Measurements from ENCODE around the gene C12orf57. TPM values are rescaled to one million over a fixed set of nuclear protein-coding genes. Genes with fewer than 3 reads are reported as not detected.

Gene C12orf57
- total RNA-seq, 4 donors from 2014 or later: 251 to 495 (median 436) TPM

DNA sequence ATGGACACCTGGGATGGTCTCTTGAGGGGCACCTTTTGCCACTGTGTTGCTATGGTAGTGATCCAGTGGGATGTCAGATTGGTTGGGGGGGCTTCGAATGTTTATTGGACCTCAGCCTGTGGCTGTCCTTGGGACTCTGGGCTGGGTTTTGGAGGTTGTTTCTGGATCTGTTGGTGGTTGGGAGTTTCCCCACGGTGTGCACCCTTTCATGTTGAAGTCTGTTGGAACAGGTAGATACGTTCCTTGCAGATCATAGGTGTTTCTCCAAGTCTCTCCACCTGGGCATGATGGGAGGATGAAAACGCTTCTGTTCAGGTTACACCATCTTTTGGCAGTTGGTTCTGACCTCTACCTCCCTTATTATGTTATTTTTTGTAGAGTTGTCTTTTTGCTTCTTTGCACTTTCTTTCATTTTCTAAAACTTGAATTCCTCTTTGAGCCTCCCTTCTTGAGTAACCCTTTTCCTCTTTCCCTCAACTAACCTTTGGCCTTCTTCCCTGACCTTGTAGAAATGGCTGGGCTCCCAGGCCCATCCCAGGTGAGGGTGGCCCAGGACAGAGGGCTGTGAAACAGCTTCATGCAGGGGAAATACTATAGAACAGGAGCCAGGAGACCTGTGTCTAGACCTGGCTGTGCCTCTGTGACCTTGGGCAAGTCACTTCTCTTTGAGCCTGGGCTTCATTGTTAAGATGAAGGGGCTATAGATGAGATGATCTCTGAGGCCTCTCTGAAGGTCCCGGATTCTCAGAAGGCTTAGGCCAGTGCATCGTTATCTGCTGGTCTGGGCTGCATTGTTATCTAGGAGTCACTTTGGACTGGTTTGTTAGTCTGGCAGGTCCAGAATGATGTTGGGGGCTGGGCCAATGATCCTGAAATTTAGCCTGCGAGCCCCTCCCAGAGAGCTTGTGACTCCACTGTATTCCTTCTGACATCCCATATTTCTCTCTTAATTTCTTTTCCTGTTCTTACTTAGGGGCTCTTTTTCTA lies 14.1 kb upstream of the C12orf57 start:
- Histone ChIP-seq H3K9me3 (no peaks in the 10 kb centered on the region), H3K27ac (peak overlapping the region; percentile 99), H3K27me3 (no peaks in the 10 kb centered on the region), H3K36me3 (peaks cover 12% of the 10 kb centered on the region), H3K4me1 (peaks cover 73% of the 10 kb centered on the region), H3K4me3 (peak overlapping the region; percentile 91)
- TF ChIP-seq, protein P1, sequence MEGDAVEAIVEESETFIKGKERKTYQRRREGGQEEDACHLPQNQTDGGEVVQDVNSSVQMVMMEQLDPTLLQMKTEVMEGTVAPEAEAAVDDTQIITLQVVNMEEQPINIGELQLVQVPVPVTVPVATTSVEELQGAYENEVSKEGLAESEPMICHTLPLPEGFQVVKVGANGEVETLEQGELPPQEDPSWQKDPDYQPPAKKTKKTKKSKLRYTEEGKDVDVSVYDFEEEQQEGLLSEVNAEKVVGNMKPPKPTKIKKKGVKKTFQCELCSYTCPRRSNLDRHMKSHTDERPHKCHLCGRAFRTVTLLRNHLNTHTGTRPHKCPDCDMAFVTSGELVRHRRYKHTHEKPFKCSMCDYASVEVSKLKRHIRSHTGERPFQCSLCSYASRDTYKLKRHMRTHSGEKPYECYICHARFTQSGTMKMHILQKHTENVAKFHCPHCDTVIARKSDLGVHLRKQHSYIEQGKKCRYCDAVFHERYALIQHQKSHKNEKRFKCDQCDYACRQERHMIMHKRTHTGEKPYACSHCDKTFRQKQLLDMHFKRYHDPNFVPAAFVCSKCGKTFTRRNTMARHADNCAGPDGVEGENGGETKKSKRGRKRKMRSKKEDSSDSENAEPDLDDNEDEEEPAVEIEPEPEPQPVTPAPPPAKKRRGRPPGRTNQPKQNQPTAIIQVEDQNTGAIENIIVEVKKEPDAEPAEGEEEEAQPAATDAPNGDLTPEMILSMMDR (IDR thresholded peaks at IDR 0.05): no peak
- TF ChIP-seq POLR2AphosphoS5 (IDR thresholded peaks at IDR 0.05) (no peak), POLR2A (IDR thresholded peaks at IDR 0.05) (no peak), EP300 (IDR thresholded peaks at IDR 0.05) (no peak)
- WGBS: 40% methylated on average over 7 of the region's 7 CpGs
- no peak for DNase-seq (ENCODE audit: low spot score in 2 of 2)

DNA sequence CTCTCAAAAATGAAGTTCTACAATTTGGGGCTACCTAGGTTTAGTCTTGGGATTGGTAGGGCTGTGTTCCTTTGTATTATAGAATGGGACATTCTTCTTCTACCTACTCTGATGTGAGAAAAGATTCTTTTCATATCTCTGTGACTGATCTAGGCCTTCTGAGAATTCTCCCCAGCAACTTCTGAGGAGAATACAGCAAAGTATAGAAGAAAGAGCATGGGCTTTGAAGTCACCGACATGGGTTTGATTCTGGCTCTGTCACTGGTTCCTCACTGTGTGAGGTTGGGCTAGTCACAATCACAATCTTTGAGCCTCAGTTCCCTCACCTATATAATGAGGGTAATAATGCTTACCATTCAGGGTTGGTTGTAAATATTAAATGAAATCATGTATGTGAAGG lies 11.1 kb upstream of the C12orf57 start:
- TF ChIP-seq EP300 (IDR thresholded peaks at IDR 0.05) (no peak), POLR2A (IDR thresholded peaks at IDR 0.05) (no peak), POLR2AphosphoS5 (IDR thresholded peaks at IDR 0.05) (no peak)
- TF ChIP-seq, protein P1 (IDR thresholded peaks at IDR 0.05): no peak
- H3K27ac ChIP-seq: no peak overlapping the region
- no peaks in the 10 kb centered on the region for H3K9me3 ChIP-seq
- H3K27me3 ChIP-seq: no peaks in the 10 kb centered on the region
- no peak overlapping the region for H3K4me3 ChIP-seq
- H3K36me3 ChIP-seq: peaks cover 30% of the 10 kb centered on the region
- peaks cover 58% of the 10 kb centered on the region for H3K4me1 ChIP-seq
- WGBS: 57% methylated on average over 1 of the region's 1 CpG
- DNase-seq (ENCODE audit: low spot score in 2 of 2): no peak

DNA sequence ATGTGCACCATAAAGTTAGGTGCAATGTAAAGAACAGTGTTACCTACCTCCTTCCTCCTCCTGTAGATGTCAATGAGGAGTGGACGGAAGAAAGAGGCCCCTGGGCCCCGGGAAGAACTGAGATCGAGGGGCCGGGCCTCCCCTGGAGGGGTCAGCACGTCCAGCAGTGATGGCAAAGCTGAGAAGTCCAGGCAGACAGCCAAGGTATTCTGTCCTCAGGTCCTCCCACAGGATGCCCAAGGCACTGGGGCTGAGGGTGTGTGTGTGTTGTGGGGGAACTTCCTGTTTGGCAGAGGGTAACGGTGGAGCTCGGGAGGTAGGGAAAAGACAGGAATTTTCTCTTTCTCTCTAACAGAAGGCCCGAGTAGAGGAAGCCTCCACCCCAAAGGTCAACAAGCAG lies 9.7 kb upstream of the C12orf57 start:
- H3K27ac ChIP-seq: peak overlapping the region; percentile 50
- H3K4me3 ChIP-seq: no peak overlapping the region
- H3K9me3 ChIP-seq: no peaks in the 10 kb centered on the region
- no peaks in the 10 kb centered on the region for H3K27me3 ChIP-seq
- no peak for TF ChIP-seq EP300 (IDR thresholded peaks at IDR 0.05)
- TF ChIP-seq POLR2A (IDR thresholded peaks at IDR 0.05): no peak
- TF ChIP-seq POLR2AphosphoS5 (IDR thresholded peaks at IDR 0.05): no peak
- TF ChIP-seq, protein P1 (IDR thresholded peaks at IDR 0.05): no peak
- peaks cover 30% of the 10 kb centered on the region for H3K36me3 ChIP-seq
- peaks cover 62% of the 10 kb centered on the region for H3K4me1 ChIP-seq
- peak in 1 of 2 donors; percentile 71 for DNase-seq (ENCODE audit: low spot score in 2 of 2)
- WGBS: 37% methylated on average over 8 of the region's 8 CpGs

DNA sequence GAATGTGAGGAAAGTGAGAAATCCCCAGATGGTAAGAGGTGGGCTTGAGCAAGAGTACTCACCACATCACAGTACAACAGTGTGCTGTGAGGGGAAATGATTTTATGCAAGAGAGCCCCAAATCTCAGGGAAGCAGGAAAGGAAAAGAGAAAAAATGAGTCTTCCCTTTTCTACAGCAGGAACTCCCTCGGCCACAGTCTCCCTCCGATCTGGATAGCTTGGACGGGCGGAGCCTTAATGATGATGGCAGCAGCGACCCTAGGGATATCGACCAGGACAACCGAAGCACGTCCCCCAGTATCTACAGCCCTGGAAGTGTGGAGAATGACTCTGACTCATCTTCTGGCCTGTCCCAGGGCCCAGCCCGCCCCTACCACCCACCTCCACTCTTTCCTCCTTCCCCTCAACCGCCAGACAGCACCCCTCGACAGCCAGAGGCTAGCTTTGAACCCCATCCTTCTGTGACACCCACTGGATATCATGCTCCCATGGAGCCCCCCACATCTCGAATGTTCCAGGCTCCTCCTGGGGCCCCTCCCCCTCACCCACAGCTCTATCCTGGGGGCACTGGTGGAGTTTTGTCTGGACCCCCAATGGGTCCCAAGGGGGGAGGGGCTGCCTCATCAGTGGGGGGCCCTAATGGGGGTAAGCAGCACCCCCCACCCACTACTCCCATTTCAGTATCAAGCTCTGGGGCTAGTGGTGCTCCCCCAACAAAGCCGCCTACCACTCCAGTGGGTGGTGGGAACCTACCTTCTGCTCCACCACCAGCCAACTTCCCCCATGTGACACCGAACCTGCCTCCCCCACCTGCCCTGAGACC lies 8.2 kb upstream of the C12orf57 start:
- no peak for TF ChIP-seq POLR2A (IDR thresholded peaks at IDR 0.05)
- no peak for TF ChIP-seq POLR2AphosphoS5 (IDR thresholded peaks at IDR 0.05)
- TF ChIP-seq, protein P1 (IDR thresholded peaks at IDR 0.05): no peak
- no peak for TF ChIP-seq EP300 (IDR thresholded peaks at IDR 0.05)
- H3K36me3 ChIP-seq: peaks cover 30% of the 10 kb centered on the region
- H3K9me3 ChIP-seq: no peaks in the 10 kb centered on the region
- no peaks in the 10 kb centered on the region for H3K27me3 ChIP-seq
- peak in 1 of 2 donors; percentile 75 for DNase-seq (ENCODE audit: low spot score in 2 of 2)
- H3K4me3 ChIP-seq: no peak overlapping the region
- 58% methylated on average over 14 of the region's 14 CpGs for WGBS
- peaks cover 47% of the 10 kb centered on the region for H3K4me1 ChIP-seq
- H3K27ac ChIP-seq: no peak overlapping the region
